Thoracic aorta (tissue), 2 donors: ENCODE results near the gene KLF13. TPM values are rescaled to one million over a fixed set of nuclear protein-coding genes. Genes with fewer than 3 reads are reported as not detected.

ENCODE experiments used
- ATAC-seq: fragments of 150-250 bp; one replicate; pipeline ENCODE4 v1.8.0; 2017; ENCODE audit warnings: low read depth; ENCODE audit not compliant: insufficient number of reproducible peaks, low FRiP score
- DNase-seq: peaks from one replicate; pipeline ENCODE4 v3.0.0-alpha.2; 2020; ENCODE audit warnings: low spot score
- H3K27ac ChIP-seq, 2 donors: fragments of 200-600 bp; sonication (generic); 1 replicate in 1 of 2; 2 replicates in 1 of 2; pipeline ENCODE4 v1.5.1; 2016; ENCODE audit warnings: mild to moderate bottlenecking in 2 of 2, moderate library complexity in 2 of 2
- H3K27me3 ChIP-seq: fragments of 200-600 bp; sonication (generic); replicated peaks from 2 replicates; pipeline ENCODE4 v1.6.0; 2016; ENCODE audit warnings: mild to moderate bottlenecking; ENCODE audit not compliant: insufficient read depth
- H3K36me3 ChIP-seq: fragments of 200-600 bp; sonication (generic); one replicate; pipeline ENCODE4 v1.5.1; 2016
- H3K4me1 ChIP-seq, 2 donors: fragments of 200-600 bp; sonication (generic); 1 replicate in 1 of 2; 2 replicates in 1 of 2; pipeline versions ENCODE4 v1.5.1 to v1.6.0; 2016; ENCODE audit warnings: low read depth in 2 of 2, mild to moderate bottlenecking in 1 of 2; ENCODE audit not compliant: control insufficient read depth in 1 of 2
- H3K4me3 ChIP-seq: fragments of 200-600 bp; sonication (generic); 2 replicates; pipeline ENCODE4 v1.5.1; 2016; ENCODE audit warnings: mild to moderate bottlenecking
- H3K9me3 ChIP-seq: fragments of 200-600 bp; sonication (generic); 2 replicates; pipeline ENCODE4 v1.5.1; 2016
- CTCF ChIP-seq: fragments of 200-600 bp; sonication (generic); IDR thresholded peaks from one replicate; pipeline ENCODE4 v1.5.1; 2019; ENCODE audit warnings: antibody characterized with exemption
- total RNA-seq, 2 donors: library from RNA; depleted of rRNA; stranded (reverse); fragments of >200 nt; gene quantifications; one replicate each; pipeline versions ENCODE4 v1.1.0 to v1.2.3, GENCODE V29; 2016

KLF13 gene
- total RNA-seq, 2 donors from 2014 or later, result 59.5 to 76.5 TPM

GRCh38 chr15:31427411-31427810 lies 100.8 kb downstream of the KLF13 start:
- no peaks in the 10 kb centered on the region for H3K36me3 ChIP-seq
- no peak for TF ChIP-seq CTCF
- no peak for ATAC-seq
- H3K9me3 ChIP-seq, result peaks cover 7% of the 10 kb centered on the region
- no peaks in the 10 kb centered on the region for H3K4me1 ChIP-seq
- H3K27me3 ChIP-seq, result no peaks in the 10 kb centered on the region
- H3K27ac ChIP-seq, result no peak overlapping the region
- DNase-seq, result no peak
- no peak overlapping the region for H3K4me3 ChIP-seq

Other genes with a start within 250 kb of the KLF13 start
- not detected for gene TRPM1, start 225.1 kb upstream of the KLF13 start, total RNA-seq